ENCODE data around the gene E2F1. TPM values are rescaled to one million over a fixed set of nuclear protein-coding genes. Genes with fewer than 3 reads are reported as not detected.
A peak's percentile ranks its signal among the peaks of the same experiment; 100 is the strongest.

E2F1 gene
- total RNA-seq, 1 donor from 2014 or later = 66.0 TPM

- no peak overlapping the region for H3K4me3 Mint-ChIP-seq (ENCODE audit: unreplicated experiment)
- peaks cover 2% of the 10 kb centered on the region for H3K4me1 Mint-ChIP-seq (ENCODE audit: low read depth, unreplicated experiment)
- no peak overlapping the region for H3K27ac Mint-ChIP-seq (ENCODE audit: unreplicated experiment)
- peaks cover 6% of the 10 kb centered on the region for H3K27me3 Mint-ChIP-seq (ENCODE audit: unreplicated experiment)
- TF ChIP-seq CTCF (IDR thresholded peaks at IDR 0.05; ENCODE audit: partially characterized antibody, unreplicated experiment) = no peak
- H3K36me3 Mint-ChIP-seq (ENCODE audit: unreplicated experiment) = no peaks in the 10 kb centered on the region
- DNase-seq = no peak
- peaks cover 3% of the 10 kb centered on the region for H3K9me3 Mint-ChIP-seq (ENCODE audit: unreplicated experiment)
Measured at GRCh38 chr20:33725607-33726264, 39.6 kb upstream of the E2F1 start.

- H3K27me3 Mint-ChIP-seq (ENCODE audit: unreplicated experiment) = peaks cover 8% of the 10 kb centered on the region
- H3K27ac Mint-ChIP-seq (ENCODE audit: unreplicated experiment) = no peak overlapping the region
Measured at GRCh38 chr20:33724439-33725094, 38.4 kb upstream of the E2F1 start.

GRCh38 chr20:33721391-33722140 lies 35.4 kb upstream of the E2F1 start:
- H3K4me1 Mint-ChIP-seq (ENCODE audit: low read depth, unreplicated experiment) = peaks cover 5% of the 10 kb centered on the region
- peak overlapping the region; percentile 34 for H3K4me3 Mint-ChIP-seq (ENCODE audit: unreplicated experiment)
- peaks cover 4% of the 10 kb centered on the region for H3K36me3 Mint-ChIP-seq (ENCODE audit: unreplicated experiment)
- peak overlapping the region; percentile 22 for H3K27ac Mint-ChIP-seq (ENCODE audit: unreplicated experiment)
- H3K27me3 Mint-ChIP-seq (ENCODE audit: unreplicated experiment) = peaks cover 7% of the 10 kb centered on the region
- H3K9me3 Mint-ChIP-seq (ENCODE audit: unreplicated experiment) = peaks cover 10% of the 10 kb centered on the region
- no peak for TF ChIP-seq CTCF (IDR thresholded peaks at IDR 0.05; ENCODE audit: partially characterized antibody, unreplicated experiment)
- DNase-seq = no peak

More at GRCh38 chr20:33724439-33725094, 38.4 kb upstream of the E2F1 start:
- DNase-seq = no peak
- peaks cover 8% of the 10 kb centered on the region for H3K9me3 Mint-ChIP-seq (ENCODE audit: unreplicated experiment)
- H3K36me3 Mint-ChIP-seq (ENCODE audit: unreplicated experiment) = peaks cover 4% of the 10 kb centered on the region
- no peak for TF ChIP-seq CTCF (IDR thresholded peaks at IDR 0.05; ENCODE audit: partially characterized antibody, unreplicated experiment)
- no peak overlapping the region for H3K4me3 Mint-ChIP-seq (ENCODE audit: unreplicated experiment)
- H3K4me1 Mint-ChIP-seq (ENCODE audit: low read depth, unreplicated experiment) = peaks cover 5% of the 10 kb centered on the region

GRCh38 chr20:33719989-33720709 lies 34.0 kb upstream of the E2F1 start, which contains the start of gene PXMP4:
Gene PXMP4, minus strand, starts transcription at chr20:33720310. Its CDS starts 103 bp downstream, at chr20:33720207.
- Mint-ChIP-seq H3K27ac (ENCODE audit: unreplicated experiment) (peak within 1 kb of the TSS; percentile 93), H3K4me1 (ENCODE audit: low read depth, unreplicated experiment) (peaks cover 5% of the 10 kb centered on the region), H3K27me3 (ENCODE audit: unreplicated experiment) (peaks cover 9% of the 10 kb centered on the region), H3K36me3 (ENCODE audit: unreplicated experiment) (peaks cover 4% of the 10 kb centered on the region), H3K9me3 (ENCODE audit: unreplicated experiment) (peaks cover 10% of the 10 kb centered on the region), H3K4me3 (ENCODE audit: unreplicated experiment) (peak within 1 kb of the TSS; percentile 84)
- TF ChIP-seq CTCF (IDR thresholded peaks at IDR 0.05; ENCODE audit: partially characterized antibody, unreplicated experiment) = no peak
- DNase-seq = peak; percentile 87

Measured in glutamatergic neuron (in vitro differentiated cells).